Stimulated activated CD8-positive, alpha-beta memory T cell treated with anti-CD3 and anti-CD28 coated beads, Interleukin-2, amount 100 ng/mL, for 1 hour (primary cell): Measurements from ENCODE around the gene FGFR3.

Source experiments
- DNase-seq, 2 donors: peaks; one replicate each; pipeline ENCODE4 v3.0.0-alpha.2; 2020; ENCODE audit warnings: low read depth in 2 of 2

The FGFR3 gene

DNA sequence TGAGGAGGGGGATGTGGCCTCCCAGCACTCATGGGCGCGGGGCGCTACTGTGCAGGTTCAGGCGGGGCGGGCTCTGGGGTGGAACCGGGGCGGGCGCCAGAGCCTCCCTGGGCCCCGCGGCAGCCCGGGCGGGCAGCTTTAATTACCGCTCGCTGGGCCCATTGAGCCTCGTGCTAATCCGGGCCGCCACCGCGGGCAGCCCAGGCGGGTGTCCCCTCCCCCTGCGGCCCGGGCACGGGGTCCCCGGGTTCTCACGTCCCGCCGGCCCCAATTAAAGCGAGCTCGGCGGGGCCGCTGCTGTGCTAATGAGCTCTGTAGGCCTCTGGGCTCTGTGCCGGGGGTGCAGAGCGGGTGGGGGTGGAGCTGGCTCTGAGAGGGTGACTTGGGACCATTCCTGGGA lies 22.8 kb upstream of the FGFR3 start:
- no peak for DNase-seq

DNA sequence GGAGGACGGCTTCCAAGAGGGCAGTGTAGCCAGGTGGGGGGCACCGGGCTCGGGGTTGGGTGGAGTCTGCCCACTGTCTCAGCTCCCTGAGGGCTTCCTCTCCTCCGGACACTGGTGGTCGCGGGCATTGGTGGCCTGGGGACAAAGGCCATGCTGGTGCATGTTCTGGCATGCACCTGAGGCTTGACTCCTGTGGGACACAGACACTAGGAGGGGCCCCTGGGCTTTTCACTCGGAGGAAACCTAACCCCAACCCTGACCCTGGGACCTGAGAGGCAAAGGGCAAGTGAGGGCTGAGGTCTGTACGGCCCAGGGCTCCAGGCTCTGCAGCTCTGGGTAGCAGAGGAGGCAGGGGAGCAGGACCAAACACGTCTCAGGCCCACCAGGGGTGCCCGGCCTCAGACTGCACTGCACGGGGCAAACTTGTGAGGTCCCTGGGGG lies 22.3 kb upstream of the FGFR3 start:
- no peak for DNase-seq

DNA sequence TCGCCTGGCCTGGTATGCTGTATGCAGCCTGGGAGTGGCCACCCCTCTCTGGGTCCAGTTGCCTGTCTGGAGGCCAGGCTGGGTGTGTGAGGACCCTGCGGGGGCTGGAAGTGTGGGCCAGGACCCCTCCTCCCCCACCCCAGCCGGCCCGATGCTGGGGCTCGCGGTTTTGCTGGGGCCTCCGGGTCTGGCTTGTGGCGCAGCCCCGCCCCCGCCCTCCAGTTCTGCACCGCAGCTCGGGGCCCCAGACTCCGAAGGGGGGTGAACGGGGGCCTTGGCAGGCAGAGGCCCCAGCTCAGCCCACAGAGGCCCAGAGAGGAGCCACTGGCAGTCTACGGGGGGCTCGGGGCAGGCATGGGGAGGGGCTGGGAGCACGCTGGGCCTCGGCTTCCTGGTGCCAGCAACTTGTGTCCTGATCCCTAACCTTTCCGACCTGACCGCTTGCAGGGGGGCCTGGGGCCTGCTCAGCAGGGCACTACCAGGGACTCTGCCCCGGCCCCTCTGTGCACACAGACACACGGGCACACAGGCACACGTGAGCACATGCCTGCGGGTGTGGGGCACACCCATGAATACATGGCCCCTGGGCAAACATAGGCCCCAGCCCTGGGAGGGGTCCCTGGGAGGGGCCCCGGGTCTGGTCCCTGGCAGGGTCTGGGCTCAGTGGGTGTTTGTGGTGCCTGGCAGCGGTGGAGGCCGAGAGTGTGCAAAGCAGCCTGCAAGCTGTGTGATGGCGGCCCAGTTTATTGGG lies 21.4 kb upstream of the FGFR3 start:
- no peak for DNase-seq

DNA sequence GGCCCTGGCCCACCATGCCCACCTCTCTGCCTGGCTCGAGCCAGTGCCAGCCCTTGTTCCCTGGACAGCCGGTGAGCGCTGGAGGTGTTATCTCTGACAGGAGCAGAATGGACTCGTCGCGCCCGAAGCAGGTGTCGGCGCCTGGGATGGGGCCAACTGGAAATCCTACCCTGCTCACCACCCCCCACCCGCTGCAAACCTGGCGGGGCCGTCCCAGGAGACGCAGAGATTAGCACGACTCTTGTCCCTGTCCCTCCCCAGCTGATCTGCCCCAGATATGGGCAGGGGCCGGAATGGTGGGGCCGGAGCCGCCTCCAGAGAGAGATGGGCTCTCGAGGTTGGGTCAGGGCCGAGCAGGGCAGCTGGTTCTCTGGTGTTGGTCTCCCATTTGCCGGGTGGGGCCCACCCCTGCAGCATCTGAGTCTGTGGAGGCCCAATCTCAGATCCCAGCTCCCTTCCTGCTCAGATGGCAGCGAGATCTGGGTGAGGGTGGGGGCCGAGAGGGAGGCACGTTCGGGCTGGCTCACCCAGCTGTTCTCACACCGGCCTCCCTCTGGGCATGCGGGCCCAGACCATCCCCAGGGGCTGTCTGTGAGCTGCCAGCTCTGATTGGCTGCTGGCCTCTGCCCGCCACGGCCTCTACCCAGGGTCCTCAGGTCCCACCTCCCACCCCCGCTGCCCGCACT lies 20.1 kb upstream of the FGFR3 start:
- no peak for DNase-seq

DNA sequence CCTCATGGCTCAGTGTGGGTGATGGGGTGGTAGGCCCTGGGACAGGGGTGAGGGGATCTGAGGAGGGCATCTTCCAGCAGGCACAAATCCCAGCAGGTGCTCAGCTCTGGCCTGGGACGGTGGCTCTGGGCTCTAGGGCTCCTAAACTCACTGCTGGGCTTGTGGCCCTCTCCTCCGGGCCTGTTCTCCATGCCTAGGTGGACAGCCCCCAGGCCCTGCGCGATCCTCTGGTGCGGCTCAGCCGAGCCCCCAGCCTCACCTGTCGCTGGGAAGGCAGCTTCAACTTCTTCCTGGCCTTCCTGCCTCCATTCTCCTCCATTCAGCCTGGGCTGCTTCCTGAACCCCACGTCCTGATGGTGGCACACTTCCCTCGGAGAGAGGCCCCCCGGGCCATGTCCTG lies 19.3 kb upstream of the FGFR3 start:
- no peak for DNase-seq

DNA sequence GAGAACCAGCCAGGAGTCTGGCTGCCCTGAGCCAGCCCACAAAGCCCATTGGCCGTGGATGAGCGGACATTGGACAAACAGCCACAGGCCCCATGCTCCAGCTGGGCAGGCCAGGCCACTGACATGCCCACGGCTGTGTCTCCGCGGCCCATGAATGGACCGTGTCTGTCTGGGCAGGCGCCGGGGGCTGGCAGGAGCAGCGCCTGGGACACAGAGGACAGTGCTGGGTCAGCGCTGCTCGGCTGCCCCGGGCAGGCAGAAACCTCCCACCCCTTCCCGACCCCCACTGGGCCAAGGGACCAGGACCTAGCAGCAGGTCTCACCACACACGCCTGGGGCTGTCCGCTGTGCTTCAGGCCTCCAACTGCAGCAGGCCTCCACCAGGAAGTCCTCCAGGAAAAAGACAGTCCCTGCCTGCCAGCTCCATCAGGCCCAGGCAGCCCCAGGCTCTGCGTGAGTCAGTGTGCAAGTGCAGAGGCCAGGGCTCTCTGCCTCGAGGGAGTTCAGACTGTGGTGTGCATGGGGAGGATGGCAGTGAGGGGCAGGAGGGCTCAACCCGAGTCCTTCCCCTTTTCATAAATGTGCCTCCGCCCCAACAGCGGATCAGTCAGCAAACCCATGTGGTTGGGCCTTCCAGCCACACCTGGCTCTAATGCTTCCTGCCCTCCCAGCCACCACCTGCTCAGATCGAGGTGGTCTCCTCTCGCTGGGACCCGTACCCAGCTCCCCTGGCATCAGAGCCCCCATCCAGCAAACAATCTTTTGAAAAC lies 17.2 kb upstream of the FGFR3 start:
- no peak for DNase-seq

DNA sequence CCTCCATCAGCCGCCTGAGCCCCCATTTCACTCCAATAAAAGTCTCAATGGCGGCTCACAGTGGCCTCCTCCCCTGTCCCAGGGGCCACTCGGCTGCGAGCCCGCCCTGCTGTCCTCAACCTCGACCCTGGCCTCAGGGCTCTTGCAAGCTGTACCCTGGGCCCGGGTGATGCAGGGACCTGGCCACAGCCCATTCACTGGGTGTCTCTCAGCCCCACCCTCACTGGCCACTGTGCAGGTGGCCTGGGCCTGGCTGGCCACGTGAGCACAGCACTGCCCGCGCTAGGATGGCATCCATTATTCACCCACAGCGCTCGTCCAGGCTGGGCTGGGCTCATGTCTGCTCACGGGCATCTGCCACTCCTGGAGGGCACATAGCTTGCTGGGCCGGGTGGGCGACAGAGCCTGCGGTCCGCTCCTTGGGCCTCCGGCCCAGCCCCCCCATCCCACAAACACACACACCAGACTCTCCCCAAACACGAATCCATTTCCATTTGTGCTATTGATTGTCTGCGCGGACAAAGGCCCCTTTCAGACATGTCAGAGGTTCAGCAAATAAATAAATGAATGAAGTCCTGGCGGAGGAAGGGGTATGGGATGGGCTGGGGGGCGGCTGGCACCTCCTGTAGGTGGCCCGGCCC lies 16.5 kb upstream of the FGFR3 start:
- no peak for DNase-seq

DNA sequence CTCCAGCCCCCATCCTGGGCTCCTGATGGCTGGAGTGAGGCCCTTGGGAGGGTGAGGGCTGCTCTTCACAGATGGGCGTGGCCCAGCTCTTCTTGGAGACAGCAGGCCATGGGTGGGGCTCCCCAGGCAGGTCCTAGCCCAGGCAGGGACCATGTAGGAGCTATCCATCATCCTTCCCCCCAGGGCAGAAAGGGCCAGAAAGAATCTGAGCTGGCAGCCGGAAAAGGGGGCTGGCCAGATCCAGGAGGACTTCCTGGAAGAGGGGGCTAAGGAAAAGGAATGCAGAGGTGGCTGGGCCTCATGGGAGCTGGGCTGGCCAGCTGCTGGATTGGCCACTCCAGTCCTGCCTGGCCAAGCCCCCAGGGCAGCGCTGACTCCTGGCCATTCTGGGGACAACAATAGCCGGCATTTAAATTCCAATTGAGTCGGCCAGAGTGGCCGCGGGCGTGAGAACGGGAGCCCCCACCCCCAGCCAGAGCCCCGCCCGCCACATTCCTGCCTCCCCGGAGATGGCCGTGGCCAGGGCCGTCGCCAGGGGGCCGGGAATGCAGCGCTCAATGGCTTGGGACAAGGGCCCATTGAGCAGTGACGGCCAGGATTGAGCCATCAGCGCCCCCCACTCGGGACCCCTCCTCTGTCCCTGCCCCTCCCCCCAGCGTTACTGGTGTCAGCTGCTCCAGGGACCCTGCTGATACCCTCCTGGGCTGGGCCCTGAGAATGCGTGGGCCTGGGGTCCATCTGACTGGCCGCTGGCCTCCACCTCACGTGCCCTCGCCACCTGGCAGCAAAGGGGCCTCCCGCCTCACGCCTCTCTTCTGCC lies 15.1 kb upstream of the FGFR3 start:
- DNase-seq: no peak

DNA sequence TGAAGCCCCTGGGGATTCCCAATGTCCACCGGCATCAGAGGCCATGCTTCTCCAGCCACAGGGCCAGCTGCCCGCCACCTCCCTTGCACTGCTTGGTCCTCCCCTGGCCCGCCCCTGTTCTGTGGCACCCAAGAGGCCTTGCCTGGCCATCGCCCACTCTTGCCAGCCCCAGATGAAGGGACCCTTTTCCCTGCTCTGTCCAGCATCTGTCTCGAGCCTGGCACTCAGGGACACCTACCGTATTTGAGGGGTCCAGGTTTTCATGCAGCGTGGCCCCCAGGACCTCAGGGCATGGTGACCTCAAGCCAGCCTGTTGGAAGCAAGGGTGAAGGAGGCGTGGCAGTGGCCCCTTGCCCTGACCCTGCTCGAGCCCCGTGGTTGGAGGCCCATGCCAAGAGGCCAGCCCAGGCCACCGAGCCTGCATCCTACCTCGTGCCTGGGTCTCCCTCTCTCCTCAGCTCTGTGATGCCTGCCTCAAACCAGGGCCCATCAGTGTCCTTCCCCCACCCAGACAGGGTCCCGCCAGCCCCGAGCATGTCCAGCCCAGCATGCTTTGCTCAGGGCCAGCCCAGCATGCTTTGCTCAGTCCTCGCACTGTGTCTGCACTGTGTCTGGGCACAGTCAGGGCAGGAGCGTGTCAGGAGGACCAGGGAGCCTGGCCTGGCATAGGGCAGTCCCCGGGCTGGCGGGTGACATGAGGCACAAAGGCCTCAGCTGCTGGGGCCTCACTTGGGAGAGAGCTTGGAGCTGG lies 14.3 kb upstream of the FGFR3 start:
- no peak for DNase-seq

DNA sequence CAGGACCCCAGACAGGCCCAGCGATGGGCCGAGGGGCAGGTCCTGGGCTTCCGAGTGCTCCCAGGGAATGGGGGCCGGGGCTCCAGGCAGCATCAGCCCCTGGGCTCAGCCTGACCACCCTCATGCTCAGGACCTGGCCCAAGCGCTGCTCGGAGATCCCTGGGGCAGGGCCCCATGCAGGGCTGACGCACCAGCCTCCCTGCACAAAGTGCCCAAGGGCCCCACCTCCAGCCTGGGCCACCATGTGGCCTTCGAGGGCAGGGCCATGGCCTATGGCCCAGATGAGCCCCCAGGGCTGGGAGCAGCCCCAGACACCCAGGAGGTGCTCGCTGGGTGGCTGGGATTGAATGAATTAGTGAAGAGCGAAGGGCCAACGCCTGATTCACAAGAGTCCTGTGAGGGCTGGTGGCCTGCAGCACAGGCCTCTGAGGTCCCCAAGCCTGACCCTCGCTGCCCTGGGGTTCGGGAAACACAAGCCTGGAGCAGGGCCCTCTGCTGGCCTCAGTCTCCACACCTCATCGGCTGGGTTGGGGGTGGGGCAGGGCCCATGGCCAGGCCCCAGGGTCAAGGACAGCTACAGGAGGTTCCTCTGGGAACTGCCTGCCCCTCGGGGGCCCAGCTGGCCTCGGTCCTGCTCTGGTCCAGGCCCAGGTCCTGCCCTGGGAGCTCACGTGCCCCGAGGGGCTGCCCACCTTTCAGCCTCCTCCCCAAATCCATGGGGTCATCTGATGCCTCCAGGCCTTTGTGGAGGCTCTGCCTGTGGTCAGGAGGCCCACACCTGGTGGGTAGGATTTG lies 13.3 kb upstream of the FGFR3 start:
- no peak for DNase-seq

DNA sequence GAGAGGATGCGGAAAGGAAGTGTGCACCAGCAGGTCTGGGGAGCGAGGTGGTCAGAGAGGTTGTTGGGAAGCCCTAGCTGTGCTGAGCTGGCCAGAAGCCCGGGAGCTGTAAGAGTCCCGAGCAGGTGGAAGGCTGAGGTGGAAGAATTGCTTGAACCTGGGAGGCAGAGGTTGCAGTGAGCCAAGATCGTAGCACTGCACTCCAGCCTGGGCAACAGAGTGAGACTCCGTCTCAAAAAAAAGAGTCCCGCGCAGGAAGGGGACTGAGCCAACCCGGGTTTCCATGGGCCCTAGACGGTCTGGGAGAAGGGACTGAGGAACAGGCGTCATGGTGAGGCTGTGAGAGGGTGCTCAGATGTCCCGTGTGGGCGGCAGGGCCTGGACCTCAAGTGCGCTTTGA lies 12.7 kb upstream of the FGFR3 start:
- no peak for DNase-seq

DNA sequence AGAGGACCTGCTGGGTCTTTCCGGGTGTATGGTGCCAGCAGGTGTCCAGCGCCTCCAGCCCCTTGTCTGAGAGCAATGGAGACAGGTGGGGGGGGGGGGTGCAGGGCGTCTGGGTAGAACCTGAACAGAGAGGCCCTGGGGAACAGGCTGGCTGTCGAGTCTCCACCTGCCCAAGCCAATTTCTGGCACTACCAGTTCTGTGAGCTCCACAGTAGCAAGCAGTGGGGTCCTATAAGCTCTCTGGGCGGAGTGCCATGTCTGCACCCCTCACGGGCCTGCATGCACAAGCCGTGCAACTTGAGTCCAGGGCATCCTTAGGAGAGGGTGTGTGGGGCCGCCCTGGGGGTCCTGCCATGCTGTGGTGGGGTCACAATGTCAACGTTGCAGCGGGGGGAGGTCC lies 10.1 kb upstream of the FGFR3 start:
- DNase-seq: no peak

DNA sequence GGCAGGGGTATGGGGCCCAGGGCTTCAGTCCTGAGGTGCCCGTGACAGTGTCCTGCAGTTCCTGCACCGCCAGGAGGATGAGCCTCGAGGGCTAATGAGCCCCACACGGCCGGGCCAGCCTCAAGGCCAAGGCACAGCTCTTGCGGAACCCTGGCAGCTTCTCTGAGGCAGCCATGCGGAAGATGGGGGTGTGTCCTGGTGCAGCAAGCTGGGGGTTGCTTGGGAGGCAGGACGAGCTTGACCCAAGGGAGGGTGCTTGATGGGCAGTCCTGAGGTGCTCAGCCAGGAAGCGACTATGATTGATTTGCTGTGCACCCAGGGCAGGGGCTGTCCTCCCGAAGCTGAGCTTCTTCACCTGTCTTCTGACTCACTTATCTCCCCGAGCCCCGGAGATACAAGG lies 9.1 kb upstream of the FGFR3 start:
- DNase-seq: no peak

DNA sequence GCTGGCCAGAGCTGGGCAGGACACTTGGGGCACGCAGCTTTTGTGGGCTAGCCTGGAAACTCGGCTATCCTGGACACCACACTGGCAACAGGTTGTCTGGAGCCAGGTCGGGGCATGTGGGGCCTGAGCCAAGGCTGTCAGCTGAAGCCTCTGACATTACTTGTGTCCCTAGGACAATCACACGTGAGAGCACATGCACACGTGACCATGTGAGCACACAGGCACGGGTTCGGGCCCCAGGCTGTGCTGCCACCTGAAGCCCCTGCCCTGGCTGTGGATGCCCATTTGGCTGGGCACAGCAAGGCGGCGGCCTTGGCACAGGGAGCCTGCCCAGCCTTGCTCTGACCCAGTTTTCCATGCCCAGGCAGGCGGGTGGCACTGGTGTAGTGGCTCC lies 8.7 kb upstream of the FGFR3 start:
- DNase-seq: no peak

DNA sequence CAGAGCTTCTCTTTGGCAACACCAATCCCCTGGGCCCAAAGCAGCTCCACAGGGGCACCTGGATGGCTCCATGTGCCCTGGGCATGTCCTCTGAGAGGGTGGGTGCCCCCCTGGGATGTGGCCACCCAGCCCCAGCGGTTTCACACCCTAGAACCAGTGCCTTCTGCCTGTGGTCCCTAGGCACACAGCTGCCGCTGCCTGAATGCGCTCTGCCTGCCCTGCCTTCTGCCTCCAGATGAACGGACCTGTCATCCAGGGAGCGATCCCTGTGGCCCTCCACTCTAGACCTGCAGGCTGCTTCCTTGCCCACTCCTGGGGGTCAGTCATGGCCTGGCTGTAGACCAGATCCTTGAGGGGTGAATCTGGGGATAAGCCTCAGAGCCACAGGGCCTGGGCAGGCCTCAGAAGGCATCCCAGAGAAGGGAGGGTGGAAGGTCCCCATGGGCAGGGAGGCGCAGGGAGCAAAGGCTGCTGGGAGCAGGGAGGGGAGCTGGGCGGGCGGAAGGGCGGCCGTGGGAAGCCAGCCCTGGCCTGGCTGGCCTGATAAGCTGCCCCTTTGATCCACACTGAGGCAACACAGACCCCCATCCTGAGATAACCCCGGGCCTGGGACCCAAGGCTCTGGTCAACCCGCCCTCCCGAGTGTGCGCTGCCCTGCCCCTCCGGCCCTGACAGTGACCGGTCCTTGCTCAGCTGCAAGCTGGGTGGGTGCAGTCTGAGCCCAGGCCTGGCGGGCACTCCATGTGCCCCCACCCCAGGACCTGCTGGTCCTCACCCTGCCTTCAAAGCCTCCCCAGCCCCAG lies 8.1 kb upstream of the FGFR3 start:
- DNase-seq: no peak

DNA sequence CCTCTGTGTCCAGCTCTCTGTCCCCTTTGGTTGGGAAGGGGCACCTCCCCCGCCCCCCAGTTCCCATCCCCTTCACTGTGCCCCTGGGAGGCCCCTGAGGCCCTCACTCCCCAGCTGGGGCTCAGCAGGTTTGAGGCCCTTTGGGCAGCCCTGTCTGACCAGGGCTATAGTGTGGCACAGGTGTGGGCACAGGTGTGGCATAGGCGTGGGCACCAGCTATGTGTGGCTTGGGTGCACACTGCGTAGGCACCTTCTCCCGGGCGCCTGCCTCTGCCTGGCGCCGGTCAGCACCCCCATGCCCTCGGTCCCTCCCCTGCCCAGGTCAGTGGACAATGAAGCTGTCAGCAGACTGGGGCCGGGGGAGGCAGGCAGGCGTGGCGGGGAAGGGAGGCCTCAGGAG lies 7.5 kb upstream of the FGFR3 start:
- DNase-seq: no peak

DNA sequence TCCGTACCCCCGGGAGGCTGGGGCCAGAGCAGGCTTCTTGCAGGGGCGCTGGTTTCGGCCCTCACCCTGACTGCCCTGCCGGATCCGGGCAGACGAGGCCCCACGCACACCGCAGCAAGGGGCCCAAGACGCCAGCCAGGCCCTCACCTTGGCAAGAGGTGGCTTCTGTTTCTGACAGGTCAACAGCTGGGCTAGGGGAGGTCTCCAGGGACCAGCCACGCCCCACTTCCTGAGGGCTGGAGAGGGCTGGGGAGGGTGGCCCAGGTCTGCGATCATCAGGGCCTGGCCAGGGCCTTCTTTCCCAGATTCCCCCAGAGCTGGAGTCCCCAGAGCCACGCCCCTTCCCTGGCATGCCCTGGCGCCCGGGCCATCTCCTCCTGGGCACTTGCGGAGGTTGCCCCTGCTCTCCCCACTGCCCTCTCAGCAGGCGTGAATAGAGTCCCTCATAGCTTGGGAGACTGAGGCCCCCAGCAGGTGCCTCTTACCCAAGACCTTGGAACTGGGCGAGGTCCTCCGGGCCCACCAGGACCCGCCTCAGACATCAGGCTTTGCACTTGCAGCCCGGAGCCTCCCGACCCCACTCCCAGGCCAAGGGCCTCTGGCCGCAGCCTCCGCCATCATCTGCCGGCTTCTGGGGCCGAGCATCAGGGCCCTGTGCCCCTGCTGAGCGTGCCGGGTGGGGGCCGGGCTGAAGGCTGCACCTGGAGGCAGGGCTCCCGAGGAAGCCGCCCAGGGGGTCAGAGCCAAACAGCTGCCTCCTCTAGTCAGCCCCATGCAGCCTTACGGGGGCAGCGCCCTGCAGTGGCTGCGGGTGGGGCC lies 6.3 kb upstream of the FGFR3 start:
- DNase-seq: no peak

DNA sequence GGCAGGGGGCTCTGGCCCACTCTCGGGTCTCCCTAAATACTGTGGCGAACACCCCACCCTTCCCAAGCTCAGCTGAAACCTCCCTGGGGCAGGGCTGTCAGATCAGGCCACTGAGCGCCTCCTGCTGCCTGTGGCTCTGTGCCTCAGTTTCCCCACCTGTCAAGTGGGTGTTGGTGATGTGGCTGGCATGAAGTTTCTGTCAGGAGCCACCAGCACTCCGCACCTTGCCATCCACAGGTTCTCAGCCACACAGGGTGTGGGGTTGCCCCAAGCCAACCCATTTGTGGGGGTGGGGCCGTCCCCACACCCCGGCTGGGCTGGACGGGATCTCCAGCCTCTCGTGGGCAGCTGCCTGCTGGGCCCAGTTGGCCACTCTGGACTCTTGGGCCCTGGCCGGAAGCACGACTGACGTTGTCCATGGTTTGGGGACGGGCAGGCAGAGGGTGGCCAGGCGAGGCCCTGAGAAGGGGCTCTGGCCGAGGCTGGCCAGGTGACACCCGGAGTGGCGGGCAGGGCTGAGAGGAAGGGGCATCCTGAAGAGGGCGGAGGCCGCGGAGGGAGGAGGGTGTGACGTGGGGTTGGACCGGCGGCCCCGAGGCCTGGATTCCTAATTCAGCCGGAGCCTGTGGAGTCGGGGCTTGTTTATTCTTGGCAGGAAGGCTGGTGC lies 5.5 kb upstream of the FGFR3 start:
- no peak for DNase-seq
